Activated CD4-positive, alpha-beta T cell treated with anti-CD3 and anti-CD28 coated beads, Interleukin-2, amount 50 U/mL, for 24 hours (primary cell): ENCODE measurements around the gene KLHL35.
"Not testable (repeated sequence)": the region's sequence is repeated elsewhere in the genome, so short reads cannot be mapped to it uniquely, and the experiment has no call there.

Experiments used
- DNase-seq, 2 donors: peaks; one replicate each; pipeline ENCODE4 v3.0.0-alpha.2; 2020; ENCODE audit warnings: low read depth in 1 of 2, low spot score in 1 of 2

KLHL35 gene

DNA sequence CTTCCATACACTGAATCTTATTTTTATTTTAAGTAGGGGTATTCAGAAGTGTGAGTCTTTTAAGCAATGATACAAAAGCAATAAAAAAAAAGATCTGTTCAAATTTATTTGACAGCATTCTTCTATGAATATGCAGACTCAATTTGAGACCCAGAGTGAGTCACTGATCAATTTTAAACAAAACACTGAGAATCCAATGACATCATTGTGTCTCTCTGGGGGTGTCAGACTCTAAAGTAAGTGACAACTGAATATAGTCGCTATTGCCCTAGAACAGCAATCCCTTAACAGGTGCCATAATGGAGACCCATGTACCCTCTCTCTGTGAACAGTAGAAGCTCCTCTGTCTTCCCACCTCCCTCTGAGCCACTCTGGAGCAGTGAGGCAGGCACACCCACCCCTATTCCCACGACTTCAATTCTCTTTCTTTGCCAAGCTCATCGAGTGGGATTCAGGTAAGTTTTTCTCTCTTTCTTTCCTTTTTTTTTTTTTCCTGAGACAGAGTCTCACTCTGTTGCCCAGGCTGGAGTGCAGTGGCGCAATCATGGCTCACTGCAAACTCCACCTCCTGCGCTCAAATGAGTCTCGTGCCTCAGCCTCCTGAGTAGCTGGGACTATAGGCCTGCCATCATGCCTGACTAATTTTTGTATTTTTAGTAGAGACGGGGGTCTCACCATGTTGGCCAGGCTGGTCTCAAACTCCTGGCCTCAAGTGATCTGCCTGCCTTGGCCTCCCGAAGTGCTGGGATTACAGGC lies 38.7 kb downstream of the KLHL35 start:
- no peak for DNase-seq

GRCh38 chr11:75389925-75390324 lies 43.1 kb downstream of the KLHL35 start:
- no peak for DNase-seq

GRCh38 chr11:75389276-75389605 lies 43.8 kb downstream of the KLHL35 start:
- DNase-seq: no peak

DNA sequence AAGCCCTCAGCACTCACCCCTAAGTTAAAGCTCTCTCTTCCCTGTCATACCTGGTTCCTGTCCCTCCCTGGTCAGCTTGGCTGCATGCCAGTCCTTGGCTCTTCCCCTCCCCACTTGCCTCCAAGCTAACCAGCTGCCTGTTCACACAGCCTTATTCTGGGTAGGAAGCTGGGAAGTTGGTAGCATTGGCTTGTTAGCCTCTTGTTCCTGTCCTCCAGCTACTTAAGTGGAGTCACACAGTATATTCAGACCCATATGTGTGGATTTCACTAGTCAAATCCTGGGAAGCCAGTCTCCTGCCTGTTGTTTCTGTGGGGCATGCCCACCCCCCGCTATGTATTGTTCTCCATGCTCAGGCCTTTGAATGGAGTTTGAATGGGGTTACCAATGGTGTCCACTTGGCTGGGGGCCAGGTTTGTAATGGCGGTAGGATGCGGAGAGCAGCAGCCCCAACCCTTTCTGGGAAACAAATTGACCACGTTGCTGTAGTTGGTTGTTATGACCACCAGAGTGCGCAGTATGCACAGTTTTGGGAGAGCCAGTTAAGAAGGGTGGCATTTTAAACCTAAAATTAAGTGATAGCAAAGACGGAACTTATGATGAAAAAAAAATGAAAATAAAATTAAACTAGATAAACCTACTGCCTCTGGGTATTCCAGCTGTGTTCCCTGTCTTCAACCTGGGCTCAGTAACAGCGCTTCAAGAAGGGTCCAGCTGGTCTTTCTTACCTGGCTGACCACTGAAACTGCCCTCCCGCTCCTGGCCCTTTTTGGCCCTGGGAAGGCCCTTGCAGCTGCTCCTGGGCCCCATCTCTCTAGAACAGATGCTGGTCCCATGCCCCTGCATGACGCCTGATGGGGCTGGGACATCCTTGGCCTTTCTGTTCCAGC lies 44.4 kb downstream of the KLHL35 start:
- peak; percentile 34 to 73 for DNase-seq

- no peak for DNase-seq
These were observed 45.2 kb downstream of the KLHL35 start for GRCh38 chr11:75387736-75388294.

DNA sequence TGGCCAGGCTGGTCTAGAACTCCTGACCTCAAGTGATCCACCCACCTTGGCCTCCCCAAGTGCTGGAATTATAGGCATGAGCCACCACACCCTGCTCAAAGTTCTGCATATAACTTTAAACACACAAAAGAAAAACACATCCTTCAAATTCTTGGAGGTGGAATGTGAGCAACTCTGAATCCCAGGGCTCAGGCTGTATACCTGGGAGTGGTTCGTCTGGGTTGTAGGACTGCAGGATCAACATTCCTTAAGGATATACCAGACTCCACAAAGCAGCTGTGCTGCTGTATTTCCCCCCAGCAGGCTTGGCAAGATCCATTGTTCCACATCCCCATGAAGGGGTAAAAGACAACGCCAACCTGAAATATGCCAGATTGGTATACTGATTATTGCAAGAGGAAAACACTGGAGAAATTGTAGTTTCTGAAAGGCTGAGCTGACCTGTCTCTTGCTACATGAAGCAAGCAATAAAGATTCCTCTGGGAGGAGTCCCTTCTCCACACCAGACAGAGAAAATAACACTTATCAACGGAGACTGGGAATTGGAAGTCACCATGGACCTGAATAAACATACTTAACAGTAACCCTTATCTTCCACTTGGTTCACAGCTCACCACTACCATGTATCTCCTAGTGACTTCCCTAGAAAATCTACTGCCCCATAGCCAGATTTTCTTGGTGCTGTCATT lies 45.9 kb downstream of the KLHL35 start:
- DNase-seq: no peak

DNA sequence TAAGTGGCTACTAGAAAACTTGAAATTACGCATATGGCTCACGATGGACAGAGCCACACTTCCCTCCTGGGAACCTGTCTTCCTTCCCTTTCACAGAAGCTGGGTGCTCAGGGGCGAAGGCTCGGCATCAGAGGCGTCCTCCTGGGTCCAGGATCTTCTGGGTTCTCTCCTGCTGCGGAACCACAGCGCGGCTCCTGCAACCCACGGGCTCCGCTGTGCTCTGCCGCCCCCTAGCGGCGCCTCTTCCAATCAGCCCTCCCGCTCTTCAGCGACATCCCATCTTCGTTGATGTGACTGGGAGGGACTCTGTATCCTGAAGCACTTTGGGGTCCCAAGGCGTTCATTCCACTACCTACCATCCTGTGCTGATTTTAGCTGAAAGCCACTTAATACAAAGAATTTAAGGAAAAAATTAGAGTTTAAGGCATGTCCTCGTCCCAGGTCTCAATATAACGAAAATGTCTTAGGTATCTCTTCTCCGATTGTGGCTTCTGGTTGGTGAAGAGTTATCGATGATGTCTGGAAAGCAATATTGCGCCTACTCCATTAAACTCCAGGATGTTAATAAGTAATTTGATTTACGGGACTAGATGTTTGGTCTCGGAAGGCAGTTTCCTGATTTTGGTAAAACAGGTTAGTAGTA lies 48.4 kb downstream of the KLHL35 start:
- DNase-seq: peak; percentile 62 to 66

DNA sequence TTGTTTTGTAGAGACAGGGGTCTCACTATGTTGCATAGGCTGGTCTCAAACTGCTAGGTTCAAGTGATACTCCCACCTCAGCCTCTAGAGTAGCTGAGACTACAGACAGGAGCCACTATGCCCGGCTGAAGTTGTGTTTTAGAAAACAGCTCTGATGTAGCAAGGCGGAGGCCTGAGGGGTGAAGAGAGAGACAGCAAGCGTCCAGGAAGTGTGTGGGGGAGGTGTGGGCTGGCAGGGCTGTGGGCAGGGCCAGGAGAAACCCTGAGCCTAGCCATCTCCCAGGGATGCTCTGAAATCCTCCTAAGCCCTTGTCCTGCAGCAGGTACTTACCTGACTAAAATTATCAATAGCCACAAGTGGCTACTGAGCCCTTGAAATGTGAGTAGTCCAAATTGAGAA lies 49.8 kb downstream of the KLHL35 start:
- no peak for DNase-seq

- DNase-seq: no peak
These were observed 52.1 kb downstream of the KLHL35 start for GRCh38 chr11:75380716-75381420.

DNA sequence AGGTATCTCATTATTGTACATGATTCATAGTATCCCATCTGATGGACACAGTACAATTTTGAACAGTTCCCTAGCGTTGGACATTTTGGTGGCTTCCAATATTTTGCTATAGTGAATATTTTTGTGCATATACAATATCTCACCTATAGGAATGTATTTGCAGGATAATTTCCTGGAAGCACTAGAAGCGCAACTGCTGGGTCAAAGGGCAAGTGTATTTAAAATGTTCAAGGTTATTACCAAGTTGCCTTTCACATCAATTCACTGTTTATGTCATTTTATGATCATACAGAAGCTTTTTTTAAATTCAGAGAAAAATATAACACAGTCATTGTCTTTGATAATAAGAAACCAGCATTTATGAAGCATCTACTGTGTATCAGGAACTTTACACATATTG lies 52.8 kb downstream of the KLHL35 start:
- no peak for DNase-seq

DNA sequence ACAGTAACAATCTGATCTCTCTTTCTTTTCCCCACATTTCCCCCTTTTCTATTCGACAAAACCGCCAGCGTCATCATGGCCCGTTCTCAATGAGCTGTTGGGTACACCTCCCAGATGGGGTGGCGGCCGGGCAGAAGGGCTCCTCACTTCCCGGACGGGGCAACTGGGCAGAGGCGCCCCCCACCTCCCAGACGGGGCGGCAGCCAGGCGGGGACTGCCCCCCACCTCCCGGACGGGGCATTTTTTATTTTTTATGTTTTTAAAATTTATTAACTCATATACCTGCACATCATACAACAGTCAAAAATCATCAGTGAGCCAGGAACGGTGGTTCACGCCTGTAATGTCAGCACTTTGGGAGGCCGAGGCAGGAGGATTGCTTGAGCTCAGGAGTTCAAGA lies 54.2 kb downstream of the KLHL35 start:
- not testable (repeated sequence) for DNase-seq

DNA sequence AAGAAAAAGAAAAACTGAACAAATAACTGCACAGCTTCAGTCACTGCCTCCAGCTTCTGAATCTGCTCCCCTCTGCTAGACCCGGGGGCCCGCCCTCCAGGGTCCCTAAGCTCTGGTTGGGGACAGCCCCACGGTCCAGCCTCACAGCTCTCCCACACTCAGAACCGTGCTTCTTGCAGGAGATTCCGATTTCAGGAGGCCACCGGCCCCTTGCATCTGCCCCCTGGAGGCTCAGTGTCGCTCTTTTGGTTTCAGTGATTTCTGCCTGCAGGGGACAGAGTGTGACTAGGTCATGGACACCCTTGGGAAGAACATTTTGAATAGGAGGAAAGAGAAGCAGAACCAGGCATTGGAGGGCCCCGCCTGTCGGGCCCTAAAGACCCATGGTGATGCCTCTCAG lies 56.8 kb downstream of the KLHL35 start:
- DNase-seq: no peak

DNA sequence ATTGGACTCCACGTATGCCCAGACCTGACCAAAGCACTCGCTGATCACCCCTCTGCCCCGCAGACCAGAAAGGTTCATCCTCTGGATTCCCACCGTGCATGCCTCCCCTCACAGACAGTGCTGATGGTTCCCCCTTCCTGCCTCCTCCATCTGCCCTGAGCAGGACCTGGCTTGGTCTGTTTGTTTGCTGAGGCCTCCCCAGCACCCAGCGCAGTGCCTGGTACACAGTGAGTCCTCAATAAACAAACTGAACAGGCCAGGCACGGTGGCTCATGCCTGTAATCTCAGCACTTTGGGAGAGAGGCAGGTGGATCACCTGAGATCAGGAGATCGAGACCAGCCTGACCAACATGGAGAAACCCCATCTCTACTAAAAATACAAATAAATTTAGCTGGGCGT lies 57.4 kb downstream of the KLHL35 start:
- no peak for DNase-seq

- no peak for DNase-seq
These were observed 58.4 kb downstream of the KLHL35 start for GRCh38 chr11:75374646-75375045.

- no peak for DNase-seq
These were observed 59.8 kb downstream of the KLHL35 start for GRCh38 chr11:75373201-75373600.
